Measurements from ENCODE around the gene PAN2. TPM values are rescaled to one million over a fixed set of nuclear protein-coding genes. Genes with fewer than 3 reads are reported as not detected.

PAN2 gene
- total RNA-seq, 1 experiment from 2014 or later, result 24.0 TPM

DNA sequence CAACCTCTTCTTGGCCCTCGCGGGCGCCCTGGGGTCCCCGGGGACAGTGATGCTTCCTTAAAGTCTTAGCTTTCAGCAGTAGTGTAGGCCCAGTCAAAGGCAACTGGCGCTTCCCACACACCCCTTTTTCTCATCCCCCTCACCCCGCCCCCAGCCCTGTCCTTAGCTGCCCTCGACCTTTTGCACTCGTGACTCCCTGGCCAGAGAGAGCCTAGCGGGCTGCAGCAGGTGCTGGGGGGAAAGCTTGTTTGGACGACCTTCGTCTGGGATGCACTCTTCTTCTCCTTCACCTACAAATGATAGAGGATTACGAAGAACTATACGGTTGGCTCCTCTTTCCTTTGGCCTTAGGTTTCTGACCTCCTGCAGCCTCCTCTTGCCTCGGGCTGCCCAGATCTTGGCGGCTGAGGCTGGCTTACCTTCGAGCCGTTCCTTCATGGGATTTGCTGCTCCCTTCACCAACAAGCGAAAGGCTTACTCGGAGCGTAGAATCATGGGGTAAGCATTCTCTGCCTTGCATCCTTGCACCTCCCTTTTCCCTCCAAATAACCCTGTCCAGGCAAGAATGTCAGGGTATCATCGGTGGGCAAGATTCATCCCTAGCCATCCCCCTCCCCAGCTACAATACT is 66.2 kb downstream of the PAN2 start:
- DNase-seq (ENCODE audit: low read depth), result no peak

DNA sequence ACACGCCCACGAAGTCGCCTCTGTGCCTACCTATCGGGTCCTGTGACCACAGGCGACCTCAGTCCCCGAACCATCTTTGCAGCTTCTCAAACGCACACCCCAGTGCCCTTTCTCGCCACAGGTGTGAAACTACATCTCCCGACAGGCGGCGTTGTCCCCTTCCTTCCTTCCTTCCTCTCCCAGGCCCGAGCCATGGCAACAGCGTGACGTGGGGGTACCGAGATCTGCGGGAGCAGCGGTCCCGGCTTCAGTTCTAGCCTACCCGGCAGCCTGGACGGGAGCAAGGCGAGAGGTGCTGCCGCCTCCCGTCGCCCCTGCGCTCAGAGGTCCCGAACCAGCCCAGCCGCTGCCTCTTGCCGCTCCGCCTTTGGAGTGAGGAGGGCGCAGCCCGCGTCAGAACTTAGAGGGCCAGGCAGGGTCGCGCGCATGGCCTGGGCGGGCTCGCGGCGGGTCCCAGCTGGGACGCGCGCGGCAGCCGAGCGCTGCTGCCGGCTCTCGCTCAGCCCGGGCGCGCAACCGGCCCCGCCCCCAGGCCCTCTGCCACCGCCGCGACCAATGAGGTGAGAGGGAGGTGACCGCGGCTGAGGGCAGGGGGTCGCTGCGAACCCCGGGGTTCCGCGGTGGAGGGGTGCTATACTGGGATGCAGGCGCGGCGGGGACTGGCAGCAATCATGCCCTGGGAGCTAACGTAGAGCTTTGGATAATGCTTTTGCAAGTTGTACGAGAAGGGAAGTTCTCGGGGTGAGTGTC is 66.9 kb downstream of the PAN2 start, which contains the start of gene COQ10A:
TSS of gene COQ10A (plus strand) at position 250 of the 750 bp plus-strand sequence. CDS start at position 427, 177 bp downstream.
- peak; percentile 77 for DNase-seq (ENCODE audit: low read depth)

Other genes starting within 250 kb of the PAN2 start
- 184 and 190 TPM in 2 replicates for gene PA2G4, start 229.4 kb downstream of the PAN2 start, total RNA-seq (2014; rRNA removed; shearing (Covaris generic))
- gene RPL41, start 217.4 kb downstream of the PAN2 start, total RNA-seq (2014; rRNA removed; shearing (Covaris generic)), result 2,792 and 3,380 TPM in 2 replicates
- 3.1 and 3.3 TPM in 2 replicates for gene ZC3H10, start 215.7 kb downstream of the PAN2 start, total RNA-seq (2014; rRNA removed; shearing (Covaris generic))
- gene ESYT1, start 205.7 kb downstream of the PAN2 start, total RNA-seq (2014; rRNA removed; shearing (Covaris generic)), result 179 and 193 TPM in 2 replicates
- 62.7 and 64.5 TPM in 2 replicates for gene MYL6B, start 181.4 kb downstream of the PAN2 start, total RNA-seq (2014; rRNA removed; shearing (Covaris generic))
- 3,182 and 3,310 TPM in 2 replicates for gene MYL6, start 175.6 kb downstream of the PAN2 start, total RNA-seq (2014; rRNA removed; shearing (Covaris generic))
- gene SMARCC2, start 144.5 kb downstream of the PAN2 start, total RNA-seq (2014; rRNA removed; shearing (Covaris generic)), result 29.8 and 35.7 TPM in 2 replicates
- 31.4 and 37.7 TPM in 2 replicates for gene RNF41, start 112.1 kb downstream of the PAN2 start, total RNA-seq (2014; rRNA removed; shearing (Covaris generic))
- gene NABP2, start 109.7 kb downstream of the PAN2 start, total RNA-seq (2014; rRNA removed; shearing (Covaris generic)), result 68.1 and 72.1 TPM in 2 replicates
- 0.36 TPM in 1 of 2 replicates, not detected in the other for gene SLC39A5, start 103.9 kb downstream of the PAN2 start, total RNA-seq (2014; rRNA removed; shearing (Covaris generic))
- gene ANKRD52, start 75.6 kb downstream of the PAN2 start, total RNA-seq (2014; rRNA removed; shearing (Covaris generic)), result 8.7 and 10.6 TPM in 2 replicates
- gene COQ10A, start 67.1 kb downstream of the PAN2 start, total RNA-seq (2014; rRNA removed; shearing (Covaris generic)), result 7.6 and 10.1 TPM in 2 replicates
- gene CS, start 33.7 kb downstream of the PAN2 start, total RNA-seq (2014; rRNA removed; shearing (Covaris generic)), result 89.0 and 110 TPM in 2 replicates
- 102 and 114 TPM in 2 replicates for gene CNPY2, start 18.0 kb downstream of the PAN2 start, total RNA-seq (2014; rRNA removed; shearing (Covaris generic))
- 0.36 and 1.3 TPM in 2 replicates for gene IL23A, start 4.9 kb upstream of the PAN2 start, total RNA-seq (2014; rRNA removed; shearing (Covaris generic))
- 56.0 and 65.0 TPM in 2 replicates for gene STAT2, start 26.1 kb upstream of the PAN2 start, total RNA-seq (2014; rRNA removed; shearing (Covaris generic))
- not detected in 2 replicates for gene APOF, start 28.9 kb upstream of the PAN2 start, total RNA-seq (2014; rRNA removed; shearing (Covaris generic))
- 7.6 and 8.1 TPM in 2 replicates for gene TIMELESS, start 115.4 kb upstream of the PAN2 start, total RNA-seq (2014; rRNA removed; shearing (Covaris generic))
- 0.24 and 0.29 TPM in 2 replicates for gene MIP, start 120.7 kb upstream of the PAN2 start, total RNA-seq (2014; rRNA removed; shearing (Covaris generic))
- gene SPRYD4, start 134.6 kb upstream of the PAN2 start, total RNA-seq (2014; rRNA removed; shearing (Covaris generic)), result 2.2 and 2.5 TPM in 2 replicates
- gene GLS2, start 154.2 kb upstream of the PAN2 start, total RNA-seq (2014; rRNA removed; shearing (Covaris generic)), result 0.20 TPM in 1 of 2 replicates, not detected in the other
- 6.7 and 7.1 TPM in 2 replicates for gene RBMS2, start 187.8 kb upstream of the PAN2 start, total RNA-seq (2014; rRNA removed; shearing (Covaris generic))

All from RPMI7951 (cell line).